SK-MEL-5 (cell line): ENCODE results near the gene LRMDA. TPM values are rescaled to one million over a fixed set of nuclear protein-coding genes. Genes with fewer than 3 reads are reported as not detected.
"Not testable (repeated sequence)": the region's sequence is repeated elsewhere in the genome, so short reads cannot be mapped to it uniquely, and the experiment has no call there.

Source experiments
- DNase-seq: peaks from one replicate; pipeline ENCODE4 v3.0.0-alpha.2; 2016; ENCODE audit warnings: low read depth, low spot score
- in situ Hi-C: cut with HindIII; loops from 2 replicates; pipeline ENCODE4 v1.10.0; 2016; ENCODE audit warnings: low sequenced_read_pairs, high pct_unique_total_duplicates, low pct_unique_long_range_greater_than_20kb
- total RNA-seq: library from RNA; depleted of rRNA; stranded (reverse); fragments of >200 nt; shearing (Covaris generic); gene quantifications from 2 replicates; pipeline ENCODE4 v1.2.3, GENCODE V29; 2014

LRMDA gene
- total RNA-seq, 1 experiment from 2014 or later, result 25.2 TPM

- DNase-seq, result no peak
- in situ Hi-C loops, result no loop called here
Observed at GRCh38 chr10:75617485-75618155, 186.2 kb downstream of the LRMDA start.

GRCh38 chr10:75619635-75620034 is 188.2 kb downstream of the LRMDA start:
- in situ Hi-C loops, result no loop called here
- no peak for DNase-seq

GRCh38 chr10:75620356-75620755 is 188.9 kb downstream of the LRMDA start:
- in situ Hi-C loops, result no loop called here
- DNase-seq, result no peak

GRCh38 chr10:75621003-75621402 is 189.6 kb downstream of the LRMDA start:
- DNase-seq, in situ Hi-C loops: not testable (repeated sequence)

- in situ Hi-C loops, result no loop called here
- DNase-seq, result no peak
Observed at GRCh38 chr10:75622503-75622902, 191.1 kb downstream of the LRMDA start.

- DNase-seq, result no peak
- in situ Hi-C loops, result no loop called here
Observed at GRCh38 chr10:75623310-75624093, 192.1 kb downstream of the LRMDA start.

GRCh38 chr10:75624638-75625037 is 193.2 kb downstream of the LRMDA start:
- peak; percentile 11 for DNase-seq
- in situ Hi-C loops, result no loop called here

GRCh38 chr10:75630746-75631145 is 199.3 kb downstream of the LRMDA start:
- no peak for DNase-seq
- in situ Hi-C loops, result no loop called here

- no peak for DNase-seq
- in situ Hi-C loops, result no loop called here
Observed at GRCh38 chr10:75632805-75633462, 201.5 kb downstream of the LRMDA start.

GRCh38 chr10:75633568-75633967 is 202.1 kb downstream of the LRMDA start:
- in situ Hi-C loops, result no loop called here
- DNase-seq, result no peak

GRCh38 chr10:75634947-75635346 is 203.5 kb downstream of the LRMDA start:
- DNase-seq, result no peak
- in situ Hi-C loops, result no loop called here

GRCh38 chr10:75638752-75639151 is 207.3 kb downstream of the LRMDA start:
- in situ Hi-C loops, result no loop called here

GRCh38 chr10:75639736-75640135 is 208.3 kb downstream of the LRMDA start:
- DNase-seq, result no peak
- in situ Hi-C loops, result no loop called here

More at GRCh38 chr10:75638752-75639151, 207.3 kb downstream of the LRMDA start:
- DNase-seq, result no peak

- in situ Hi-C loops, result no loop called here
- DNase-seq, result no peak
Observed at GRCh38 chr10:75640381-75640780, 209.0 kb downstream of the LRMDA start.

- in situ Hi-C loops, result no loop called here
- DNase-seq, result no peak
Observed at GRCh38 chr10:75640803-75641202, 209.4 kb downstream of the LRMDA start.

- DNase-seq, result no peak
- in situ Hi-C loops, result no loop called here
Observed at GRCh38 chr10:75643405-75643804, 212.0 kb downstream of the LRMDA start.

- in situ Hi-C loops, result no loop called here
- no peak for DNase-seq
Observed at GRCh38 chr10:75643944-75644692, 212.7 kb downstream of the LRMDA start.

GRCh38 chr10:75645704-75646103 is 214.3 kb downstream of the LRMDA start:
- no peak for DNase-seq
- in situ Hi-C loops, result no loop called here
